Measurements from ENCODE around the gene BCL2L1.
"Not testable (repeated sequence)": the region's sequence is repeated elsewhere in the genome, so short reads cannot be mapped to it uniquely, and the experiment has no call there.

The BCL2L1 gene

GRCh38 chr20:31642837-31643236 lies 79.8 kb downstream of the BCL2L1 start:
- no peak for DNase-seq

GRCh38 chr20:31641391-31641790 lies 81.3 kb downstream of the BCL2L1 start:
- DNase-seq: no peak

DNA sequence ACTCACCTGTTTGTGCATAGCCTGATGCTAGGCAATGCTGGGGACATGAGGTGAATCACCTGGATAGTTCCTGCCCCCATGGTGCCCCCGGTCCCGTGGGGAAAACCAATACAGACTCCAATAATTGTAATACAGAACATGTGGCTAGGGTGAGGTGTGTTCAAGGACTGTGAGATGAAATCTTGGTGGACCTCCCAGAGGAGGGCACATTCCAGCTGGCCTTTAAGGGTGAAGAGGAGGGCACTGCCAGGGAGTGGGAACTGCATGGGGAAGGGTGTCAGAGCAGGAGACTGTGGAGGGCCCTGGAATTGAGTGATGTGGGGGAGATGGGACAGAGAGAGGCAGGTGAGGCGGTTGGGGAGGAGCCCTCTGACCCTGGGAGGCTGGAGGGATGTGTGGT lies 82.4 kb downstream of the BCL2L1 start:
- DNase-seq: no peak

- no peak for DNase-seq
These were observed 83.9 kb downstream of the BCL2L1 start for GRCh38 chr20:31638816-31639215.

DNA sequence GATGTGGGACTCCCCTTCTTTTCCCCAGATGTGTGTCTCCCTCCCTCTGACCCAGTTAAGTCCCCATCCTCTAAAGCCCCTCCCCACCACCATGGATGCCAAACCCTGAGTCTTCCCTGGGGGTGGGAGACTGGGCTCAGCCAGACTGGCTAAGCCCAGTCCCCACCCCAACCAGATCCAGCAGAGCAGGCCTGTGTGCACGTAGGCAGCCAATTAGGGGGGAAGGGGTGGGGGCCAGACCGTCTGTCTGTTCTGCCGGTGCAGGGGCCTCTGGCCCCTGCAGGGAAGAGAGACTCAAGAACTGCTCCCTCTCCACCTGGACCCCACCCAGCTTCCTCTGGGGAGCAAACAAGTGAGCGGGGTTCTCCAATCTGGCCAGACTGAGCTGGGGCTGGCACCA lies 84.4 kb downstream of the BCL2L1 start:
- DNase-seq: no peak

DNA sequence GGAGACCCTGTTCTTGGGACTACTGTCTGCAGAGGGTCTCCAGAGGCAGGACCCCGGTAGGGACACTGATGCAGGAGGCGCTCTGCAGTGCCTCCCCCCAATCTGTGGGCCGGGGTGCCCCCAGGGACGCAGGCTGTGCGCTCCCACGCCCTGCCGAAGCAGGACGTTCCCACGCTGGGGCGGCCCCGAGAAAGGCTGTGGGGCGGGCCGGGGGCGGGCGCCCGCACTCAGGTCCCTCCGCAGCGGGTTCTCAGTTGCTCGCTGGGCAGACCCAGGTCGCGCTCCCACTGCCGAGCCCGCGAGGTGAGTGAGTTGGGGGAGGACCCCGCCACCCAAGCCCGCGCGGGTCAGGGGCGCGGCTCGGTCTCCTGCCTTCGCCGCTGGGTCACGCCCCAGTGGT lies 85.0 kb downstream of the BCL2L1 start, which contains the start of gene COX4I2:
TSS of gene COX4I2 (plus strand) at position 253 of the 400 bp plus-strand sequence. CDS start 1,106 bp downstream, outside the sequence.
- DNase-seq: no peak

DNA sequence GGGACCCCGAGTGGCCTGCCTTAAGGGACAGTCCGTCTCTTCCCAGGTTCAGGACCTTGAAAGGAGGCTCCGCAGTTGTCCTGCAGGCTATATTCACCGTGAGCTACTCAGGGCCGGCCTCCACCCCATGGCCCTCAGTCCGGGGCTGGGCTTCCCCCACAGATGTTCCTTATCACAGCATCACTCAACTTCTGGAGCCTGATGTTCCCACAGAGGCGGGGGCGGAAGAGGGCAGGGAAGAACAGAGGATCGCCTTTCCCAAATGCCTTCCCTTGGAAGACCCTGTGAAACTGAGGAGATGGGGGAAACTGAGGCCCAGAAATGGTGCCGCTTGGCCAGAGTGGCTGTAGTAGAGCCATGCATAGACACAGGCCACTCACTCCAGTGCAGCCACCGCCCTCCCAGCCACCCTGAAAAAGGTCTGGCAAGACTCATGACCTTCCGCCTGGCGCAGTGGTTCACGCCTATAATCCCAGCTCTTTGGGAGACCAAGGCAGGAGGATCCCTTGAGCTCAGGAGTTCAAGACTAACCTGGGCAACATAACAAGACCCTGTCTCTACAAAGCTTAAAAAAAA lies 89.2 kb downstream of the BCL2L1 start:
- no peak for DNase-seq

DNA sequence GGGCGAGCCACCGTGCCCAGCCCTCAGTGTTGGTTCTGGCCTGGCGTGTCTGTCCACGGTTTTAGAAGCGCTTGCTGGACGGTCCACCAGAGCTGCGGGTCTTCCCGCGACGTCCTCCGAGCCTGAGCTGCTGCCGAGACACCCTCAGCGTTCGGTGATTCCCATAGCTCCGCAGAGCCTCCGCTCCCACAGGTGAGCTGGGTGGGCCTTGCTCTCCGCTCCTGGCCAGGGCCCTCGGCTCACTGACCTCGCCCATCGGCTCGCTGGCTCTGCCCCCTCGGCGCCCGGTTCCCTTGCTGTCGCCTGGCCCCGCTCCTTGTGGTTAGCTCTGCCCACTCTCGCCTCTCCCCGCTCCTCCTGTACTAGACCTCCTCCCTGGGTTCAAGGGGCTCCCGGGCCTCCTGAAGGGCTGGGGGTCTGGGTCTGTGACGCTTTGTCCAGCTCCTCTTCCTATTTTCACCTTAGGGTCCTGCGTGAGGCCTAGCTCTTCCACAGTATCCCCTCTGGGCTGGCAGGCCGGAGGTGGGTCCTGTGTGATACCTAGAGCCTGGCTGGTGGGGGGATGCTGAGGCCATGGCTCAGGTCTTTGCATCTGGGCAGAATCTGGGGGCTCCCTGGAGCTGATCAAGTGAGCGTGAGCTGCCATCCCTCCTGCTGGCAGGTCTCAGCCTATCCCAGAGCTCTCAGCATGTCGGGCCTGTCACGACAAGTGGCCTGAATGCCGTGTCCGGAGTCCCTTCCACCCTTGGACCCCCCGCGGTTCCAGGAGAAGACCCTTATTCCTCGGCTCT lies 89.9 kb downstream of the BCL2L1 start:
- no peak for DNase-seq

GRCh38 chr20:31630187-31630790 lies 92.4 kb downstream of the BCL2L1 start:
- DNase-seq: no peak

- DNase-seq: not testable (repeated sequence)
These were observed 94.6 kb downstream of the BCL2L1 start for GRCh38 chr20:31628057-31628456.

DNA sequence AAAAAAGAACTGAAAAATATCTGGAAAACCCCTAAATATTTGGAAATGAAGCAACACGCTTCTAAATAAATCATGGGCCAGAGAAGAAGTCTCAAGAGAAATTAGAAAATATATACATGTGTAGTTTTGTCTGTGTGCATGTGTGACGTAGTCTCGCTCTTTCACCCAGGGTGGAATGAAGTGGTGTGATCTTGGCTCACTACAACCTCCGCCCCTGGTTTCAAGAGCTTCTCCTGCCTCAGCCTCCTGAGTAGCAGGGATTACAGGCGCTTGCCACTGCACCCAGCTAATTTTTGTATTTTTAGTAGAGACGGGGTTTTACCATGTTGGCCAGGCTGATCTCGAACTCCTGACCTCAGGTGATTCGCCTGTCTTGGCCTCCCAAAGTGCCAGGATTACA lies 96.1 kb downstream of the BCL2L1 start:
- DNase-seq: not testable (repeated sequence)

DNA sequence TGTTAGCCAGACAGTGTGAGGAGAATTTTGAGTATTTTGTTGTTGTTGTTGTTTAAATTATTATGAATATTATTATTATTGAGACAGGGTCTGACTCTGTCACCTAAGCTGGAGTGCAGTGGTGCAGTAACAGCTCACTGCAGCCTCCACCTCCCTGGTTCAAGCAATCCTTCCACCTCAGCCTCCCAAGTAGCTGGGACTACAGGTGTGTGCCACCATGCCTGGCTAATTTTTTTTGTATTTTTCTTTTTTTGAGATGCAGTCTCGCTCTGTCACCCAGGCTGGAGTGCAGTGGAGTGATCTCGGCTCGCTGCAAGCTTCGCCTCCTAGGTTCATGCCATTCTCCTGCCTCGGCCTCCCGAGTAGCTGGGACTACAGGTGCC lies 99.6 kb downstream of the BCL2L1 start:
- not testable (repeated sequence) for DNase-seq

DNA sequence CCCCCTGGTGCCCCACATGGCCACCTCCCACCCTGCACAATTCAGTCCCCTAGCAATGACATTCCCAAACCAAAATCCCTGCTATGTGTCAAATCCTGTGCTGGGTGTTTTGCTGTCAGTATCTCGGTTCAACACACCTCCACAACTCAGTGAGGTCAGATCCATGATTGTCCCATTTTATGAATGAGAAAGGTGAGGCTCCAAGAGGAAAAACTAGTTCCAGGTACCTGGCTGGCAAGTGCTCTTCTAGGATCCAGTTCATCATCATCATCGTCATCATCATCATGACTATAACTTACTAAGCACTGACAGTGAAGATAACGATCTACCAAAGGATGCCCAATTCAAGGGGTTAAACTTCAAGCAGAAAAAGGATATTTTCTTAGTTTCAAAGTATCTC lies 102.4 kb downstream of the BCL2L1 start:
- DNase-seq: no peak

GRCh38 chr20:31617432-31618104 lies 105.1 kb downstream of the BCL2L1 start:
- no peak for DNase-seq

DNA sequence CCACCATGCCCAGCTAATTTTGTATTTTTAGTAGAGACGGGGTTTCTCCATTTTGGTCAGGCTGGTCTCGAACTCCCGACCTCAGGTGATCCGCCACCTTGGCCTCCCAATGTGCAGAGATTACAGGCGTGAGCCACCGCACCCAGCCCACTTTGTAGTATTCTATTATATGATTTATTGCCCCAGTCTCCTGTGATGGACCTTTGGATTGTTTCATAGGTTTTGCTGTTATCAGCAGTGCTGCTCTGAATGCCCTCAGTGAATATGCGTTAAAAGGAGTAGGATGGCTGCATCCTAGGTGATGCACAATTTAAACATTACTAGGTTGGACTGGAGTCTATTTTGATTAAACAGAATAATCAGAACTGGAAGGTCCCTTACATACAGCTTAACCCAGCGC lies 107.3 kb downstream of the BCL2L1 start:
- no peak for DNase-seq

All from CD4-positive, alpha-beta T cell treated with Interleukin-21 for 1 hour (primary cell).